Cardiac septum (tissue), 1 donor: ENCODE results near the gene ZC3H8. TPM values are rescaled to one million over a fixed set of nuclear protein-coding genes. Genes with fewer than 3 reads are reported as not detected.
"Not testable (repeated sequence)": the region's sequence is repeated elsewhere in the genome, so short reads cannot be mapped to it uniquely, and the experiment has no call there.

Source experiments
- DNase-seq: peaks from one replicate; pipeline ENCODE4 v3.0.0-alpha.2; 2020; ENCODE audit warnings: low spot score
- intact Hi-C: fragments of 100-400 bp; cut with DNase I; formaldehyde crosslinking; loops from one replicate; pipeline ENCODE4 v1.14.0; 2022
- total RNA-seq: library from RNA; stranded (reverse); fragmentation: NEBNext Ultra II Directional; extraction: Animal tissue kit (Norgen Biotek cat#: 25700); gene quantifications from one replicate; pipeline ENCODE4 v1.2.1, GENCODE V29; 2021
- donor health status: DM: no; HTN: no; CAD: no.

The ZC3H8 gene
- total RNA-seq, 1 donor from 2014 or later = 9.6 TPM

- intact Hi-C loops = no loop called here
- DNase-seq = no peak
These were observed 8.0 kb upstream of the ZC3H8 start for GRCh38 chr2:112262876-112263275.

- intact Hi-C loops = no loop called here
- DNase-seq = no peak
These were observed 5.4 kb upstream of the ZC3H8 start for GRCh38 chr2:112260295-112260625.

DNA sequence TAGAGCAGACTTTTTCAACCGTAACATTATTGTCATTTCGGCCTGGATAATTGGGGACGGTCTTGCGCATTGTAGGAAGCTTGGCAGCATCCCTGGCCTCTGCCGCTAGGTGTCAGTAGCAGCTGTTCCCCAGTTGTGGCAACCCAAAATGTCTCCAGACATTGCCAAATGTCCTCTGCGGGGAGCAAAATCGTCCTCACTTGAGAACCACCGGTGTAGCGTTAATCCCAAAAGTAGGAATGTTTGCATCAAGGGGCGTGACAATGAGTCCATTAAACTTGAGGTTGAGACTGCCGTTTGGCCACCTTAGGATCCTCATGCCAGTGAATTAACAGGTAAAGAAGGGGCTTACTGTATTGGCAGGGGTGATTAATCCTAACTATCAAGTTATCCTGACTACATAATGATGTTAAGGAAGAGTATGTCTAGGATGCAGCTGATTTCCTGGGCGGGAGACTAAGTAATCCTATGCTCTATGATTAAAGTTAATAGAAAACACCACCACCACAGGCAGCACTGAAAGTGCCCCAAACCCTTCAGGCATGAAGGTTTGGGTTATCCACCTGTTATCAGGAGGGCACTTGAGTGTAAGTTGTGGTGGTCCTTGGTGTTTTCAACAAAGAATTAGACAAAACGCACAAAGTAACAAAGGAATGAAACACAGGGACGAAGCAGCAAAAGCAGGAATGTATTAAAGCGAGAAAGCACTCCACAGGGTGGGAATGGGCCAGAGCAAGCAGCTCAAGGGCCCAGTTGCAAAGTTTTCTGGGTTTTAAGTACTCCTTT lies 4.9 kb upstream of the ZC3H8 start:
- intact Hi-C loops = loop anchor here (5.0 kb wide), 3 partner anchors 137 to 362 kb away; partner anchors contain the start of genes CHCHD5 and MERTK
- DNase-seq = peak; percentile 90

DNA sequence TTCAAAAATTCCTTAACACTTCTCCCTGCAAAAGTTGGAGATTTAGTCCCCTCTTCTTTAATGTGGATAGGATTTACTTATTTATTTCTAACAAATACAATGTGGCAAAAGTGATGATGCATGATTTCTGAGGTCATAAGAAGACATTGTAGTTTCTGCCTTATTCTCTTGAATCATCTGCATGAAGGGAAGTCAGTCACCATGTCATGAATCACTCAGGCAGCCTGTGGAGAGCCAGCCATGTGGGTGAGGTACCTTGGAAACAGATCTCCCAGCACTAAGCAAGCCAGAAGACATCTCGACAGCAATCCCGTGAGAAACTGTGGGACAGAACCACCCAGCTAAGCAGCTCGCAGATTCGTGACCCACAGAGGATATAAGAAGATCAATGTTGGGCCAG lies 2.7 kb upstream of the ZC3H8 start:
- intact Hi-C loops = loop anchor here (5.0 kb wide), 3 partner anchors 135 to 360 kb away; partner anchors contain the start of genes CHCHD5 and MERTK
- DNase-seq = no peak

GRCh38 chr2:112256654-112257053 lies 1.8 kb upstream of the ZC3H8 start:
- intact Hi-C loops = loop anchor here (5.0 kb wide), 3 partner anchors 134 to 359 kb away; partner anchors contain the start of genes CHCHD5 and MERTK
- DNase-seq = no peak

- intact Hi-C loops = loop anchor here (2.0 to 5.0 kb wide), 4 partner anchors 19 to 359 kb away; partner anchors contain the start of genes CHCHD5, MERTK and ZC3H6
- DNase-seq = no peak
These were observed 1.0 kb upstream of the ZC3H8 start for GRCh38 chr2:112255875-112256274.

GRCh38 chr2:112253261-112253815 lies 1.5 kb downstream of the ZC3H8 start:
- intact Hi-C loops = loop anchor here (5.0 kb wide), 1 partner anchor 201 kb away; no protein-coding TSS in a partner anchor
- no peak for DNase-seq

- intact Hi-C loops = loop anchor here (5.0 kb wide), 1 partner anchor 199 kb away; no protein-coding TSS in a partner anchor
- no peak for DNase-seq
These were observed 3.6 kb downstream of the ZC3H8 start for GRCh38 chr2:112251271-112251670.

GRCh38 chr2:112244854-112245253 lies 10.0 kb downstream of the ZC3H8 start:
- DNase-seq = no peak
- intact Hi-C loops = no loop called here

DNA sequence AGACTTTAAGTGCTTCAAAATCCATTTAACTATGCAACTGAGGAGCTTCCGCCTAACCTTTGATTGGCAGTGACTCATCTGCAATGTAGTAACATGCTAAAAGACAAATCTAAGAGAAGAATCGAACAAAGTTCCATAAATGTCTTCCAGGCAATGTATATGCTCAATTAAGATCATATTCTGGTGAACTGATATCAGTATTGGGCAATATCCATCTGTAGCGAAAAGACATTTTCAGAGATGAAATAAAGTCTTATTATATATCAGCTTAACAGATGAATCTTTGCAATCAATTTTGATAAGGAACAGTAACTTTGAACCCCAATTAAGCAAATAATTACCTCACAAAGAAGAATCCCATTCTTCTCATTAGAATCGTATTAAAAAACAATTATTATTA lies 11.6 kb downstream of the ZC3H8 start:
- intact Hi-C loops = no loop called here
- DNase-seq = no peak

GRCh38 chr2:112242384-112242783 lies 12.5 kb downstream of the ZC3H8 start:
- no peak for DNase-seq
- intact Hi-C loops = no loop called here

DNA sequence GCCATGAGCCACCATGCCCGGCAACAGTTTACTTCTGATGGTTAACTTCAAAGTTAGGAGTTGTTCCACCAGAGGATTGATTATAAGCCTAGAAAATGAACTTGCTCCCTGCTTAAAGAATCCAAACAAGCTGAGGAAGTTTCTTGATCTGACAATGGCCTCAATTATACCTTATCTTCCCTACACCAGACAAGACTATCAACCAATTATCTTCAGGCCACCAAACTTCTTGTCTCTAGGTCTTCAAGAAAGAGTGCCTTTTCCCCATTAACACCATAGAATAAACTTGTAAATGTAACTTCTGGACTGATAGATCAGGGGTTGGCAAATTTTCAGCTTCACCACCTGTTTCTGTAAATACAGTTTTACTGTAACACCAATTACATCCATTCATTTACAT lies 15.0 kb downstream of the ZC3H8 start:
- intact Hi-C loops = no loop called here

GRCh38 chr2:112230371-112230770 lies 24.5 kb downstream of the ZC3H8 start:
- intact Hi-C loops = no loop called here
- DNase-seq = no peak

More for the DNA sequence above, 15.0 kb downstream of the ZC3H8 start:
- DNase-seq = no peak

DNA sequence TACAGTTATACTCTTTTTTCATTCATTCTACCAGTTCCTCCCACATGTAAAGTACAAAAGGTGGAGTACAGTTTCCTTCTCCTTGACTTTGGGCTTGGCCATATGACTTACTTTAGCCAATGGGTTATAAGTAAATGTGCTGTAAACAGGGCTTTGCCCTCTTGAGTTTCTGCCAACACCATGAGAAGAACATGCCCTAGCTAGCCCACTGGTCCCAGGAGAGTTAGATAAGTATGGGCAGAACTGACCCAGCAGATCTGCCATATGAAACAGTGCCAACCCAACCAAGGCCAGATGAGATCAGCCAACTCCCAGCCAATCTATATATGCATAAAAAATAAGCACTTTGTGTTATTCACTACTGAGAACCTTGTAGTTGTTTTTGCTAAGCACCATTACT lies 25.5 kb downstream of the ZC3H8 start:
- no peak for DNase-seq
- intact Hi-C loops = no loop called here

GRCh38 chr2:112220831-112221230 lies 34.0 kb downstream of the ZC3H8 start:
- no peak for DNase-seq
- intact Hi-C loops = no loop called here

DNA sequence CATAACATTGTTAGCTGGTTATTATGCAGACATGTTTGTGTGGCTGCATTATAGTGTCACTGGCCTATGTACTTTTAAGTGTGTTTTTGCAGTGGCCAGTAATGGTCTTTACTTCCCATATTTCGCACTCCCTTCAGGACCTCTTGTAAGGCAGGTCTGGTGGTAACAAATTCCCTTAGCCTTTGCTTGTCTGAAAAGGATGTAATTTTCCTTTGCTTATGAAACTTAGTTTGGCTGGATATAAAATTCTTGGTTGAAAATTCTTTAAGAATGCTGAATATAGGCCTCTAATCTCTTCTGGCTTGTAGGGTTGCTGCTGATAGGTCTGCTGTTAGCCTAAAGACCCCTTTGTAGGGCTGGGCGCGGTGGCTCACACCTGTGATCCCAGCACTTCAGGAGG lies 34.7 kb downstream of the ZC3H8 start:
- intact Hi-C loops = no loop called here
- no peak for DNase-seq

- intact Hi-C loops = no loop called here
- DNase-seq = no peak
These were observed 37.0 kb downstream of the ZC3H8 start for GRCh38 chr2:112217854-112218253.

- intact Hi-C loops = no loop called here
- DNase-seq = no peak
These were observed 38.7 kb downstream of the ZC3H8 start for GRCh38 chr2:112216167-112216566.

- DNase-seq, intact Hi-C loops: not testable (repeated sequence)
These were observed 46.9 kb downstream of the ZC3H8 start for GRCh38 chr2:112207905-112208304.

DNA sequence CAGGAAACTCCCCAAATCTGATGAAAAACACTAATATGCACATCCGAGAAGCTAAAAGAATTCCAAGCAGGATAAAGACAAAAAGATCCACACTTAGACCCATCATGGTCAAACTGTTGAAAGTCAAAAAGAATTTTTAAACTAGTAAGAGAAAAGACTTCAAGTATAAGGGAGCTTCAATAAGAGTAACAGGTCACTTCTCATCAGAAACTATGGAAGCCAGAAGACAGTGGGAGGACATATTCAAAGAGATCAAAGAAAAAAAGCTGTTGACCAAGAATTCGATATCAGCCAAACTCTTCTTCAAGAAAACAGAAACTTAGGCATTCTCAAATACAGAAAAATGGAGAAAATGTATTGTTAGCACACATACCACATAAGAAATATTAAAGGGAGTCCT lies 50.4 kb downstream of the ZC3H8 start:
- DNase-seq = no peak
- intact Hi-C loops = no loop called here
